GM12878 (cell line): ENCODE measurements around the gene WDR41. TPM values are rescaled to one million over a fixed set of nuclear protein-coding genes. Genes with fewer than 3 reads are reported as not detected.
"Not testable (repeated sequence)": the region's sequence is repeated elsewhere in the genome, so short reads cannot be mapped to it uniquely, and the experiment has no call there.

ENCODE experiments used
- ATAC-seq: fragments of 200-7000 bp; cut with Tn5 transposase; 3 replicates; pipeline ENCODE4 v1.9.1; 2020; ENCODE audit warnings: mild to moderate bottlenecking, moderate library complexity
- BruUV-seq: library from RNA; stranded (reverse); fragments of 400-500 nt; replicated peaks from 2 replicates; lab custom pipeline; 2021; lab: Mats Ljungman, UMichigan
- CTCF ChIA-PET: fragments of 300-600 bp; sonication (Branson Sonifier 250); formaldehyde crosslinking; extraction: SDS; loops from one replicate; lab custom pipeline; 2021; ENCODE audit warnings: inconsistent platforms; lab: Yijun Ruan, JAX
- POLR2A ChIA-PET: fragments of 350-600 bp; formaldehyde crosslinking; extraction: SDS; loops from one replicate; lab custom pipeline; 2021; ENCODE audit warnings: inconsistent platforms; lab: Charles Lee
- RAD21 ChIA-PET: fragments of 300-600 bp; sonication (Branson Sonifier 250); formaldehyde crosslinking; loops from one replicate; lab custom pipeline; 2023; ENCODE audit warnings: antibody characterized with exemption; ENCODE audit not compliant: unreplicated experiment; lab: Charles Lee
- SMC1A ChIA-PET: fragments of 300-600 bp; sonication (Branson Sonifier 250); formaldehyde crosslinking; loops from one replicate; lab custom pipeline; 2023; ENCODE audit not compliant: unreplicated experiment, uncharacterized antibody; lab: Charles Lee
- DNase-seq: peaks from one replicate; pipeline ENCODE4 v3.0.0-alpha.2; 2011; ENCODE audit warnings: low read depth, low spot score
- FAIRE-seq: peaks from 3 replicates; lab custom pipeline; 2011; peaks lifted over from hg19 to GRCh38; lab: Jason Lieb, UNC
- H2AFZ ChIP-seq: 2 replicates; pipeline ENCODE4 v1.6.0; 2011; ENCODE audit warnings: low read depth, low read length, control low read depth; ENCODE audit not compliant: control insufficient read depth
- H3K27ac ChIP-seq: 2 replicates; pipeline ENCODE4 v1.5.1; 2011; ENCODE audit warnings: control low read depth; ENCODE audit not compliant: control insufficient read depth, insufficient read depth
- H3K27me3 ChIP-seq, 2 experiments: replicated peaks in 1 of 2; 2 replicates each; pipeline versions ENCODE4 v1.6.0 to v1.6.1; 2011; ENCODE audit warnings: low read length in 1 of 2; ENCODE audit not compliant: control insufficient read depth in 2 of 2, insufficient read depth in 2 of 2
- H3K36me3 ChIP-seq, 2 experiments: 2 replicates each; pipeline ENCODE4 v1.5.1; 2011; ENCODE audit warnings: low read length in 1 of 2; ENCODE audit not compliant: control insufficient read depth in 2 of 2, insufficient read depth in 2 of 2
- H3K4me1 ChIP-seq: 2 replicates; pipeline ENCODE4 v1.6.1; 2011; ENCODE audit warnings: mild to moderate bottlenecking, low read length, moderate library complexity, mixed read lengths; ENCODE audit not compliant: control insufficient read depth, insufficient read depth
- H3K4me2 ChIP-seq: 2 replicates; pipeline ENCODE4 v1.6.0; 2011; ENCODE audit warnings: control low read depth; ENCODE audit not compliant: control insufficient read depth, insufficient read depth
- H3K4me3 ChIP-seq: fragments of 200-600 bp; sonication (generic); 2 replicates; pipeline ENCODE4 v1.5.1; 2016
- H3K79me2 ChIP-seq: 2 replicates; pipeline ENCODE4 v1.6.0; 2011; ENCODE audit warnings: low read length; ENCODE audit not compliant: control insufficient read depth, insufficient read depth
- H3K9ac ChIP-seq: 2 replicates; pipeline ENCODE4 v1.8.0; 2011; ENCODE audit warnings: low read length, control low read depth, mixed read lengths; ENCODE audit not compliant: control insufficient read depth, insufficient read depth
- H3K9me3 ChIP-seq: replicated peaks from 3 replicates; pipeline ENCODE4 v1.5.1; 2011; ENCODE audit warnings: mild to moderate bottlenecking, low read length; ENCODE audit not compliant: control insufficient read depth, insufficient read depth
- H4K20me1 ChIP-seq: 2 replicates; pipeline ENCODE4 v1.6.0; 2011; ENCODE audit not compliant: control insufficient read depth, insufficient read depth
- BACH1 ChIP-seq: fragments of 450-650 bp; IDR thresholded peaks from 2 replicates; pipeline ENCODE4 v1.6.1; 2017; ENCODE audit warnings: mild to moderate bottlenecking, borderline replicate concordance
- BMI1 ChIP-seq: fragments of 450-650 bp; IDR thresholded peaks from 2 replicates; pipeline ENCODE4 v1.6.1; 2016; ENCODE audit warnings: mild to moderate bottlenecking, moderate library complexity, borderline replicate concordance
- CBX3 ChIP-seq: fragments of 200-600 bp; sonication (generic); IDR thresholded peaks from 2 replicates; pipeline ENCODE4 v1.6.1; 2016; ENCODE audit warnings: low read depth, borderline replicate concordance
- CEBPZ ChIP-seq: fragments of 150-350 bp; IDR thresholded peaks from 2 replicates; pipeline ENCODE4 v1.6.1; 2016; ENCODE audit warnings: low read depth, low read length
- CHD4 ChIP-seq: fragments of 200-600 bp; sonication (generic); IDR thresholded peaks from 2 replicates; pipeline ENCODE4 v1.6.1; 2016; ENCODE audit warnings: mild to moderate bottlenecking
- ESRRA ChIP-seq: IDR thresholded peaks from 2 replicates; pipeline ENCODE4 v1.6.1; 2012; ENCODE audit warnings: mild to moderate bottlenecking, low read length, improper control_type of control experiment
- SREBF1 ChIP-seq: IDR thresholded peaks from 2 replicates; pipeline ENCODE4 v1.6.1; 2012; ENCODE audit warnings: mild to moderate bottlenecking, low read length
- ZNF274 ChIP-seq: IDR thresholded peaks from one replicate; pipeline ENCODE4 v1.8.0; 2011; ENCODE audit not compliant: insufficient read length, insufficient read depth
- WGBS: methylation state at CpG from one replicate; pipeline ENCODE4 v1.1.6; 2016; ENCODE audit warnings: low lambda C conversion rate; ENCODE audit not compliant: insufficient replicate concordance, insufficient coverage; ENCODE audit errors: missing lambda C conversion rate; 5-methylcytosine and 5-hydroxymethylcytosine counted together
- in situ Hi-C: fragments of 300-500 bp; cut with MboI; formaldehyde crosslinking; loops from 9 replicates; pipeline ENCODE4 v1.14.3; 2018; ENCODE audit warnings: mixed read lengths
- intact Hi-C: fragments of 100-400 bp; cut with micrococcal nuclease; formaldehyde crosslinking; loops from one replicate; pipeline ENCODE4 v1.14.2; 2022; ENCODE audit not compliant: unreplicated experiment
- polyA plus RNA-seq, 11 experiments: library from polyadenylated mRNA; depleted of rRNA in 4 of 11; unstranded in 6 of 11; stranded (reverse) in 5 of 11; fragments of >200 nt; fragmentation: Nextera tagmentation in 4 of 11; fragmentation: Illumina TruSeq in 1 of 11; extraction: Ambion mirVana in 4 of 11; extraction: Trizol in 1 of 11; gene quantifications; 1 replicate in 1 of 11; 2 replicates in 10 of 11; pipeline versions ENCODE4 v1.2.1 to v1.2.3, GENCODE V29; 2011 to 2016; ENCODE audit warnings: inconsistent platforms in 2 of 11, missing spikeins in 2 of 11, low read depth in 1 of 11
- total RNA-seq, 4 experiments: library from RNA; depleted of rRNA in 3 of 4; stranded (reverse); fragments of >200 nt in 3 of 4; fragmentation: Illumina TruSeq in 1 of 4; extraction: Trizol in 1 of 4; gene quantifications; 2 replicates each; pipeline versions ENCODE4 v1.2.1 to v1.2.3, GENCODE V29; 2013 to 2021

Gene WDR41
- total and polyA plus RNA-seq, 10 of the 15 experiments (the other 5 are each of a cell fraction or from before 2014, with no cell fraction given): 60.0 to 124 (median 84.4) TPM

- H3K4me3 ChIP-seq: no peak overlapping the region
- H3K4me1 ChIP-seq: no peaks in the 10 kb centered on the region
- SMC1A ChIA-PET: no interaction called here
- H2AFZ ChIP-seq: no peak overlapping the region
- CTCF ChIA-PET: no interaction called here
- no peak for FAIRE-seq
- H3K4me2 ChIP-seq: no peak overlapping the region
- no peaks in the 10 kb centered on the region for H3K9me3 ChIP-seq
- in situ Hi-C loops: no loop called here
- no peaks in the 10 kb centered on the region; a peak in 1 of 4 replicates for H3K27me3 ChIP-seq
- no peak for ATAC-seq
- no peaks in the 10 kb centered on the region for H3K36me3 ChIP-seq
- no peaks in the 10 kb centered on the region for H4K20me1 ChIP-seq
- no peak for DNase-seq
- TF ChIP-seq ZNF274 (no peak), CBX3 (no peak)
- TF ChIP-seq, all 136 proteins: peak for 0
- RAD21 ChIA-PET: no interaction called here
- Histone ChIP-seq H3K27ac (no peak overlapping the region), H3K9ac (no peak overlapping the region), H3K79me2 (no peaks in the 10 kb centered on the region)
- WGBS: 88% methylated on average over 1 of the region's 1 CpG
- no TSS peak for BruUV-seq
- intact Hi-C loops: no loop called here
- POLR2A ChIA-PET: no interaction called here
These were observed 22.3 kb upstream of the WDR41 start for GRCh38 chr5:77514457-77514856.

- ATAC-seq (no peak), DNase-seq (no peak), FAIRE-seq (no peak)
- ChIA-PET SMC1A (no interaction called here), CTCF (no interaction called here), POLR2A (no interaction called here), RAD21 (no interaction called here)
- WGBS: 48% methylated on average over 1 of the region's 1 CpG
- Histone ChIP-seq H2AFZ (no peak overlapping the region), H3K9ac (no peak overlapping the region), H3K79me2 (no peaks in the 10 kb centered on the region), H3K4me2 (no peak overlapping the region), H3K27ac (no peak overlapping the region), H3K9me3 (no peaks in the 10 kb centered on the region), H3K27me3 (peaks cover 0 to 3% of the 10 kb centered on the region in 2 experiments; a peak in 1 of 4 replicates), H3K36me3 (no peaks in the 10 kb centered on the region), H3K4me3 (no peak overlapping the region), H3K4me1 (no peaks in the 10 kb centered on the region), H4K20me1 (no peaks in the 10 kb centered on the region)
- intact Hi-C loops (no loop called here), in situ Hi-C loops (no loop called here)
- BruUV-seq: no TSS peak
- no peak for TF ChIP-seq BACH1
- no peak for TF ChIP-seq CHD4
- TF ChIP-seq CEBPZ: no peak
- TF ChIP-seq BMI1: no peak
- no peak for TF ChIP-seq ESRRA
- no peak for TF ChIP-seq SREBF1
These were observed 21.2 kb upstream of the WDR41 start for GRCh38 chr5:77513321-77513720.

GRCh38 chr5:77501132-77501531 is 9.0 kb upstream of the WDR41 start:
- intact Hi-C loops, FAIRE-seq, H4K20me1 ChIP-seq, ATAC-seq, DNase-seq, H3K4me1 ChIP-seq, in situ Hi-C loops, H3K9me3 ChIP-seq, H3K9ac ChIP-seq, RAD21 ChIA-PET, BruUV-seq, H3K36me3 ChIP-seq, H3K79me2 ChIP-seq, H3K27ac ChIP-seq, CTCF ChIA-PET, H2AFZ ChIP-seq, H3K4me3 ChIP-seq, H3K4me2 ChIP-seq, H3K27me3 ChIP-seq: not testable (repeated sequence)
- SMC1A ChIA-PET: interaction anchor here (1.8 kb wide), 1 partner anchor 105 kb away, joined by 3 read pairs; no protein-coding TSS in a partner anchor
- 69% methylated on average over 9 of the region's 9 CpGs for WGBS
- POLR2A ChIA-PET: interaction anchor here (0.6 kb wide), 1 partner anchor 366 kb away, joined by 8 read pairs; no protein-coding TSS in a partner anchor
